HepG2 (cell line): ENCODE results near the gene SNX9. TPM values are rescaled to one million over a fixed set of nuclear protein-coding genes. Genes with fewer than 3 reads are reported as not detected.
A peak's percentile ranks its signal among the peaks of the same experiment; 100 is the strongest.

Experiments used
- CTCF ChIP-seq: sonication (generic); formaldehyde crosslinking; IDR thresholded peaks from 2 replicates; pipeline ENCODE4 v1.5.0; 2020; ENCODE audit warnings: mild to moderate bottlenecking, missing genetic modification reagents, moderate library complexity
- ETV6 ChIP-seq: sonication (generic); formaldehyde crosslinking; conservative IDR thresholded peaks from 2 replicates; pipeline ENCODE4 v1.4.0; 2020; ENCODE audit warnings: missing genetic modification reagents
- GLMP ChIP-seq: sonication (generic); formaldehyde crosslinking; IDR thresholded peaks from 2 replicates; pipeline ENCODE4 v1.9.0; 2021; ENCODE audit warnings: missing genetic modification reagents, mild to moderate bottlenecking, borderline replicate concordance
- LCORL ChIP-seq, 2 experiments: fragments of 450-650 bp in 1 of 2; sonication (generic) in 1 of 2; formaldehyde crosslinking in 1 of 2; IDR thresholded peaks; 2 replicates each; pipeline versions ENCODE4 v1.5.0 to v1.6.1; 2017 to 2020; ENCODE audit warnings: antibody characterized with exemption in 1 of 2, missing genetic modification reagents in 1 of 2
- SETDB1 ChIP-seq: sonication (generic); formaldehyde crosslinking; IDR thresholded peaks from 2 replicates; pipeline ENCODE4 v1.5.1; 2020; ENCODE audit warnings: missing genetic modification reagents, mild to moderate bottlenecking, borderline replicate concordance
- ZBTB4 ChIP-seq: sonication (generic); formaldehyde crosslinking; IDR thresholded peaks from 2 replicates; pipeline ENCODE4 v1.4.0; 2020; ENCODE audit warnings: missing genetic modification reagents, mild to moderate bottlenecking, borderline replicate concordance
- ZBTB7A ChIP-seq: sonication (generic); formaldehyde crosslinking; IDR thresholded peaks from 2 replicates; pipeline ENCODE4 v1.8.0; 2022; ENCODE audit warnings: mild to moderate bottlenecking, missing genetic modification reagents
- ZMYM2 ChIP-seq: sonication (generic); formaldehyde crosslinking; IDR thresholded peaks from 2 replicates; pipeline ENCODE4 v1.8.0; 2022; ENCODE audit warnings: mild to moderate bottlenecking, missing genetic modification reagents
- ZNF318 ChIP-seq: sonication (generic); formaldehyde crosslinking; IDR thresholded peaks from 2 replicates; pipeline ENCODE4 v1.4.0; 2020; ENCODE audit warnings: mild to moderate bottlenecking, missing genetic modification reagents
- ZNF441 ChIP-seq: sonication (generic); formaldehyde crosslinking; IDR thresholded peaks from 2 replicates; pipeline ENCODE4 v1.7.0; 2021; ENCODE audit warnings: missing genetic modification reagents, borderline replicate concordance
- polyA plus RNA-seq, 8 experiments: library from polyadenylated mRNA; depleted of rRNA in 3 of 8; stranded (reverse) in 7 of 8; unstranded in 1 of 8; fragments of >200 nt; fragmentation: Illumina TruSeq in 4 of 8; extraction: Trizol in 4 of 8; gene quantifications; 2 replicates each; pipeline versions ENCODE4 v1.2.1 to v1.2.3, GENCODE V29; 2011 to 2016; ENCODE audit warnings: low read depth in 4 of 8, missing spikeins in 1 of 8, mixed read lengths in 1 of 8; ENCODE audit not compliant: insufficient read depth in 1 of 8
- total RNA-seq, 5 experiments: library from RNA; depleted of rRNA; stranded (reverse); fragments of >200 nt; fragmentation: Illumina TruSeq; extraction: Trizol; gene quantifications; 2 replicates each; pipeline ENCODE4 v1.2.3, GENCODE V29; 2016; ENCODE audit warnings: low read depth in 1 of 5
- TF ChIP-seq, protein P1 (sequence below): sonication (generic); formaldehyde crosslinking; IDR thresholded peaks from 2 replicates; pipeline ENCODE4 v1.4.0; 2020; ENCODE audit warnings: mild to moderate bottlenecking, missing genetic modification reagents
- TF ChIP-seq, protein P2 (sequence below): IDR thresholded peaks from 2 replicates; pipeline ENCODE4 v1.6.1; 2016; ENCODE audit warnings: missing compliant biosample characterization, missing genetic modification reagents, borderline replicate concordance

SNX9 gene
- total and polyA plus RNA-seq, 2 of the 13 experiments (the other 11 are each of a cell fraction or from before 2014, with no cell fraction given): 21.9 to 36.0 TPM

- TF ChIP-seq ZNF318: 0 out of 2 replicates have a peak, but pooled peaks have one; percentile 39
- no peak for TF ChIP-seq ZNF441 (CRISPR knock-in tag)
- TF ChIP-seq SETDB1 (CRISPR knock-in tag): no peak
- TF ChIP-seq ZBTB4 (CRISPR knock-in tag): no peak
- no peak for TF ChIP-seq ZBTB7A (CRISPR knock-in tag)
- TF ChIP-seq, protein P1, sequence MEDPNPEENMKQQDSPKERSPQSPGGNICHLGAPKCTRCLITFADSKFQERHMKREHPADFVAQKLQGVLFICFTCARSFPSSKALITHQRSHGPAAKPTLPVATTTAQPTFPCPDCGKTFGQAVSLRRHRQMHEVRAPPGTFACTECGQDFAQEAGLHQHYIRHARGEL (CRISPR knock-in tag): 0 out of 2 replicates have a peak, but pooled peaks have one; percentile 35
- TF ChIP-seq ZMYM2 (CRISPR knock-in tag): peak; percentile 10
- TF ChIP-seq LCORL (IDR thresholded peaks at IDR 0.05): no peak
- TF ChIP-seq LCORL (CRISPR knock-in tag; IDR thresholded peaks at IDR 0.05): peak; percentile 8; the same call in 1 of the 2 replicates
- peak; percentile 36; the same call in 1 of the 2 replicates for TF ChIP-seq CTCF (CRISPR knock-in tag)
- TF ChIP-seq, protein P2, sequence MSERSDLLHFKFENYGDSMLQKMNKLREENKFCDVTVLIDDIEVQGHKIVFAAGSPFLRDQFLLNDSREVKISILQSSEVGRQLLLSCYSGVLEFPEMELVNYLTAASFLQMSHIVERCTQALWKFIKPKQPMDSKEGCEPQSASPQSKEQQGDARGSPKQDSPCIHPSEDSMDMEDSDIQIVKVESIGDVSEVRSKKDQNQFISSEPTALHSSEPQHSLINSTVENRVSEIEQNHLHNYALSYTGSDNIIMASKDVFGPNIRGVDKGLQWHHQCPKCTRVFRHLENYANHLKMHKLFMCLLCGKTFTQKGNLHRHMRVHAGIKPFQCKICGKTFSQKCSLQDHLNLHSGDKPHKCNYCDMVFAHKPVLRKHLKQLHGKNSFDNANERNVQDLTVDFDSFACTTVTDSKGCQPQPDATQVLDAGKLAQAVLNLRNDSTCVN (CRISPR knock-in tag): peak; percentile 29
- no peak for TF ChIP-seq ETV6 (CRISPR knock-in tag)
- TF ChIP-seq GLMP (CRISPR knock-in tag): no peak
Measured at GRCh38 chr6:157952861-157953351, 129.9 kb downstream of the SNX9 start (continued).
